GM10266 (cell line): ENCODE data around the gene CTNNA3.
A peak's percentile ranks its signal among the peaks of the same experiment; 100 is the strongest.

Experiments
- DNase-seq: peaks from one replicate; pipeline ENCODE4 v3.0.0; 2012; ENCODE audit errors: extremely low spot score
- TF ChIP-seq, protein P1 (sequence below): IDR thresholded peaks from 2 replicates; pipeline ENCODE4 v1.5.1; 2012; ENCODE audit warnings: mild to moderate bottlenecking, low read depth; ENCODE audit not compliant: control insufficient read depth, insufficient read depth; ENCODE audit errors: missing control alignments

The CTNNA3 gene

DNA sequence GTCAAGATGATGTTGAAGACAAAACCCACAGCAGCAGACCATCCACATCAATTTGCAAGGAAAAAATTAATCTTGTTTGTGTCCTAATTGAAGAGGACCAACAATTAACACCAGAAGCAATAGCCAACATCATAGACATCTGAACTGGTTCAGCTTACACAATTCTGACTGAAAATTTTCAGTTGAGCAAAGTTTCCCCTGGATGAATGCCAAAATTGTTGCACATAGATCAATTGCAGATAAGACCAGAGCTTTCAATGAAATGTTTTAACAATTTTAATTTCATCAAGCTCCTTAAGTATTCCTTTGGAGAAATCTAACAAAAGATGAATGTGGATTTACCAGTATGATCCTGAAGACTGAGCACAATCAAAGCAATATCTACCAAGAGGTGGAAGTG is 168.6 kb downstream of the CTNNA3 start:
- TF ChIP-seq, protein P1, sequence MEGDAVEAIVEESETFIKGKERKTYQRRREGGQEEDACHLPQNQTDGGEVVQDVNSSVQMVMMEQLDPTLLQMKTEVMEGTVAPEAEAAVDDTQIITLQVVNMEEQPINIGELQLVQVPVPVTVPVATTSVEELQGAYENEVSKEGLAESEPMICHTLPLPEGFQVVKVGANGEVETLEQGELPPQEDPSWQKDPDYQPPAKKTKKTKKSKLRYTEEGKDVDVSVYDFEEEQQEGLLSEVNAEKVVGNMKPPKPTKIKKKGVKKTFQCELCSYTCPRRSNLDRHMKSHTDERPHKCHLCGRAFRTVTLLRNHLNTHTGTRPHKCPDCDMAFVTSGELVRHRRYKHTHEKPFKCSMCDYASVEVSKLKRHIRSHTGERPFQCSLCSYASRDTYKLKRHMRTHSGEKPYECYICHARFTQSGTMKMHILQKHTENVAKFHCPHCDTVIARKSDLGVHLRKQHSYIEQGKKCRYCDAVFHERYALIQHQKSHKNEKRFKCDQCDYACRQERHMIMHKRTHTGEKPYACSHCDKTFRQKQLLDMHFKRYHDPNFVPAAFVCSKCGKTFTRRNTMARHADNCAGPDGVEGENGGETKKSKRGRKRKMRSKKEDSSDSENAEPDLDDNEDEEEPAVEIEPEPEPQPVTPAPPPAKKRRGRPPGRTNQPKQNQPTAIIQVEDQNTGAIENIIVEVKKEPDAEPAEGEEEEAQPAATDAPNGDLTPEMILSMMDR: no peak

DNA sequence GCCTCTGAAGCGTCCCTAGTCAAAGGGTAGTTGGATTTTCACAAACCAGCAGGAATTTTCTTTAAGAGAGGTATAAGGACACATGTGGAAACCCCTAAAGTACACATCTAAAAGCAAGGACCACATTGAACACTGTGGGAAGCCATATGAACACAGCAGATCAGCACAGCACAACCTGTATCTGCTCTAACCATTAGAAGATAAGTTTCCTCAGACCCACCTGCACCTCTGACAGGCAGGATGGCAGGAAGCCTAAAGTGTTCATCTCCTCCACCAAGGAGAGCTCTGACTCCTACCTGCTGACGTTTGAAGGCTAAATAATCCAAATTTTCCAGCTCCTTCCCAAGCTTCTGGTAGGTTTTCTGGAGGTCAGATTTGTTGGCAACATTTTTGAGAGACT is 174.4 kb downstream of the CTNNA3 start:
- no peak for DNase-seq
- TF ChIP-seq, protein P1: no peak

More for the DNA sequence above, 168.6 kb downstream of the CTNNA3 start:
- DNase-seq: no peak

DNA sequence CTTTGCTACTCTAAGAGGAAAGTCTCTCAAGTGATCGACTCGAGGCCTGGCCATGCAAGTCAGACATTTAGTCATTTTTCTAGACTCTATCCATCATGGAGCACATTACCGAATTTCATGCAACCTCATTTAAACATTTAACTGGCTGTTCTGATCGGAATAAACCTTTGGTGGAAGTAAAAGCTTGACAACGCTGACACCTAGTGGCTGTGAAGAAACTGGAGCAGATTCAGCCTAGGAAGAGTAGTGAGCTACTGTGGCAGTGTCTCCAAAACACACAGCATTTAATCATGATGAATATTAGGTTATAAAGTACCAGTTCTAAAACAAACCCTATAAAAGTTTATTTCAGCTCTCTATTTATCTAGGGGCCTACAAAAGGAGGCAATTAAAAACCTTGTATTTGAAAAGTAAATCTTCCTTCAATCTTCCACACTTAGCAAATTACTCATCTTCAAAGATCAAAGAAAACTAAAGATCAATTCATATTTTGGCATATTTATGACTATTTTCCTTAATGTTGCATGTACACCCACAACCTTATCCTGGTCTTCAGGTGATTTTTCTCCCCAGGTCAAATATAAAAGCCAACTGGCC is 175.0 kb downstream of the CTNNA3 start:
- peak; percentile 32 for DNase-seq
- TF ChIP-seq, protein P1: peak; percentile 75

DNA sequence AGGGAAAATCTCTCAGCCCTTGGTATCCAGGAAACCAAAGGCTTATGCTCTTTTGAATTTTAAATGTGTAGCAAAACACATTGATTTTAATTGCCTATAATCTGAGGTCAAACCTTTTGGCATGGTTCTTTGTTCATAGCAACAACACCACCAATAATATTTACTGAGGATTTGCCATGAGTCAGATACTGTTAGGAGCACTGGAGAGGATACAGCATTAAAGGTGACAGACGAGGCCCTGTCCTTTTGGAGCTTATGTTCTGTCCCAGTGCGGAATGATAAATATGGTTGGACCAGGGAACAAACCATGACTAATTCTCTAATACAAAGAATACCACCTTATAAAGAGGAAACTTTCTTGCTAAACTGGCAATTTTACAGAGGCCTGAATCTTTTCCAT is 176.6 kb downstream of the CTNNA3 start:
- TF ChIP-seq, protein P1: no peak
- DNase-seq: no peak

DNA sequence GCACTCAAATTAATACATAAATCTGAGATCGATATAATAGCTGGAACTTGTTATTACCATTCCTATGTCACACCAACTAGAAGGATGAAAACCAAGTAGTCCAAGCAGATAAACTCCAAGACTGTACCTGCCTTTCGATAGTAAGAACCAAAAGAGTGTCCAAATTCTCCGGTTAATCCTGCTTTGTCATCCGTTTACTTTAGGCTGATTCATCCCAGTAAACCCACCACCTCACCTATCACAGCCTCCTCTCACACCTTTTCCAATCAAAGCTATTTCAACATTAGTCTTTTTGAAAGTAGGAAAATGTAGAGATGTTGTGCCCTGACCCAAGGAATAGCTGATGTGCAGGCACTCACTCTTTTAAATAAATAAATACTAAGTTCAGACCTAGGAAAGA is 177.2 kb downstream of the CTNNA3 start:
- DNase-seq: no peak
- TF ChIP-seq, protein P1: no peak

DNA sequence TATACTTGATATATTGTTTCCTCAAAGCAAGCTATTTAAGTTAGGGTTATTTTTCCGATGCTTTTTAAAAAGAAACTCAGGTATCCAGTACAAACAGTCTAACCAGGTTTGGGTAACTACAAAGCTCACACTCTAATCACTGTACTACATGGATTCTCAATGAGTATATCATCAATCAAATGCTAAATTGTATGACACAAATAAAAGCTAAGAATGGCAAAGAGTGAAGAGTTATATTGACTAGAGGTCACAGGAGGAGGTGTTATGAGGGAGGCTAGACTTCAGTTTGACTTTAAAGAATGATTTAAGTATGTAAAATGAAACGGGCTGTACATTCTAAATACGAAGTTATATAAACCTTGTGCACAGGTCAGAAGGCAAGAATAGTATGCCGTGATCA is 178.0 kb downstream of the CTNNA3 start:
- no peak for DNase-seq
- TF ChIP-seq, protein P1: no peak

DNA sequence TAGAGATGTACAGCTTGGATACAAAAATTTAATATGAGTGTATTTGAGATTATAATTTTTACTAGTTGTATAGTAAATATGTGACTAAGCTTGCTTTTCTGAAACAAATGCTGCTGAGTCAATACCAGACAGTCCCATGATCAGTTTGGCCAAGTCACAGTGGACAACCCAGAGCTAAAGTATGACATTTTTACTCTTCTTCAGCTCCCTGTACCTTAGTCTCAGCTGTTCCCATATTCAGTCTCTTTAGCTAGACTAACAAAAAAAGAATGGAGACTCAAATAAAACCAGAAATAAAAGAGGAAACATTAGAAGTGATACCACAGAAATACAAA is 189.3 kb downstream of the CTNNA3 start:
- TF ChIP-seq, protein P1: no peak

More for the DNA sequence above, 189.3 kb downstream of the CTNNA3 start:
- no peak for DNase-seq
